NCI-H2227 (cell line): ENCODE results near the gene C13orf42.

Source experiments
- DNase-seq: peaks from one replicate; lab custom pipeline; 2025; ENCODE audit not compliant: unreplicated experiment; lab: John Stamatoyannopoulos, UW

Gene C13orf42

GRCh38 chr13:51035978-51036377 is 75.1 kb downstream of the C13orf42 start:
- no peak for DNase-seq

GRCh38 chr13:51035469-51035868 is 75.6 kb downstream of the C13orf42 start:
- DNase-seq = no peak

GRCh38 chr13:51034906-51035305 is 76.2 kb downstream of the C13orf42 start:
- DNase-seq = no peak

- no peak for DNase-seq
Measured at GRCh38 chr13:51033421-51034185, 77.5 kb downstream of the C13orf42 start.

GRCh38 chr13:51032831-51033230 is 78.2 kb downstream of the C13orf42 start:
- no peak for DNase-seq
